Prostate gland (tissue), 2 donors: ENCODE results near the gene AHCYL2. TPM values are rescaled to one million over a fixed set of nuclear protein-coding genes. Genes with fewer than 3 reads are reported as not detected.
A peak's percentile ranks its signal among the peaks of the same experiment; 100 is the strongest.
"Not testable (repeated sequence)": the region's sequence is repeated elsewhere in the genome, so short reads cannot be mapped to it uniquely, and the experiment has no call there.

Source experiments
- DNase-seq: peaks from one replicate; pipeline ENCODE4 v3.0.0-alpha.2; 2019; ENCODE audit warnings: low spot score
- H3K27ac ChIP-seq, 2 donors: fragments of 200-600 bp; sonication (generic); 2 replicates each; pipeline ENCODE4 v1.5.1; 2017 to 2019
- H3K27me3 ChIP-seq: fragments of 200-600 bp; sonication (generic); replicated peaks from 2 replicates; pipeline ENCODE4 v1.5.1; 2019; ENCODE audit not compliant: insufficient read depth
- H3K36me3 ChIP-seq, 2 donors: fragments of 200-600 bp; sonication (generic); 1 replicate in 1 of 2; 2 replicates in 1 of 2; pipeline versions ENCODE4 v1.5.1 to v1.8.1; 2017 to 2019
- H3K4me1 ChIP-seq: fragments of 200-600 bp; sonication (generic); replicated peaks from 2 replicates; pipeline ENCODE4 v1.5.1; 2019
- H3K4me3 ChIP-seq, 2 donors: fragments of 200-600 bp; sonication (generic); 2 replicates each; pipeline ENCODE4 v1.5.1; 2017 to 2019
- H3K9me3 ChIP-seq: fragments of 200-600 bp; sonication (generic); 2 replicates; pipeline ENCODE4 v1.5.1; 2017
- POLR2A ChIP-seq: fragments of 450-650 bp; IDR thresholded peaks from one replicate; pipeline ENCODE4 v1.6.1; 2016; ENCODE audit warnings: antibody characterized with exemption, mild to moderate bottlenecking
- POLR2AphosphoS5 ChIP-seq: sonication (generic); formaldehyde crosslinking; IDR thresholded peaks from one replicate; pipeline ENCODE4 v1.6.1; 2017; ENCODE audit warnings: antibody characterized with exemption
- WGBS: methylation state at CpG from one replicate; pipeline ENCODE4 v1.1.5; 2018; 5-methylcytosine and 5-hydroxymethylcytosine counted together
- intact Hi-C: fragments of 100-400 bp; cut with DNase I; formaldehyde crosslinking; loops from one replicate; pipeline ENCODE4 v1.14.2; 2022
- total RNA-seq, 2 donors: library from RNA; depleted of rRNA; stranded (reverse); fragments of >200 nt; gene quantifications; one replicate each; pipeline ENCODE4 v1.1.0, GENCODE V29; 2016
- TF ChIP-seq, protein P1 (sequence below), 4 experiments: fragments of 200-600 bp in 2 of 4; fragments of 450-650 bp in 2 of 4; sonication (generic) in 2 of 4; IDR thresholded peaks; 1 replicate in 3 of 4; 2 replicates in 1 of 4; pipeline ENCODE4 v1.5.1; 2016 to 2019; ENCODE audit warnings: antibody characterized with exemption in 4 of 4, mild to moderate bottlenecking in 2 of 4, moderate library complexity in 2 of 4

Gene AHCYL2
- total RNA-seq, 2 donors from 2014 or later, result 15.2 to 38.3 TPM

DNA sequence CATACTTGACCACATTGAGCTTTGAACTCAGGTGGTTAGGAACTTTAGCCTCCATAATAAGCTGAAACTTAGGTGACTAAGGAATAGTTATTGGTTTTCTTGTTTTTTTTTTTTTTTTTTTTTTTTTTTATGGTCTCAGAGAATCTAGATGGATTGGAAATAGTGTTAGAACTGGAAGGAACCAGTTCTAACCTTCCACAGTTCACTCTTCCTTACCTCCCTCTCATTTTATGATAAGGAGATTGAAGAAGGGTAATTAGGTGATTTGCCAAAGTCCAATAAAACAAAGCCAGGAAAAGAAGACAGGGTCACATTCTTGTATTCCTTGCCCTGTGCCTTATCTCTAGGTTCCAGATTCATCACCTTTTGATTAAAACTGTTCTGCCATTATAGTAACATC is 137.7 kb downstream of the AHCYL2 start:
- no peaks in the 10 kb centered on the region for H3K27me3 ChIP-seq
- no peak overlapping the region for H3K4me3 ChIP-seq
- H3K4me1 ChIP-seq, result no peaks in the 10 kb centered on the region
- H3K27ac ChIP-seq, result no peak overlapping the region
- no peaks in the 10 kb centered on the region for H3K9me3 ChIP-seq
- no peak for DNase-seq
- no peaks in the 10 kb centered on the region for H3K36me3 ChIP-seq
- intact Hi-C loops, result loop anchor here (10.0 kb wide), 2 partner anchors 282 to 462 kb away; no protein-coding TSS in a partner anchor
- TF ChIP-seq POLR2AphosphoS5 (no peak), POLR2A (no peak)
- TF ChIP-seq, protein P1, sequence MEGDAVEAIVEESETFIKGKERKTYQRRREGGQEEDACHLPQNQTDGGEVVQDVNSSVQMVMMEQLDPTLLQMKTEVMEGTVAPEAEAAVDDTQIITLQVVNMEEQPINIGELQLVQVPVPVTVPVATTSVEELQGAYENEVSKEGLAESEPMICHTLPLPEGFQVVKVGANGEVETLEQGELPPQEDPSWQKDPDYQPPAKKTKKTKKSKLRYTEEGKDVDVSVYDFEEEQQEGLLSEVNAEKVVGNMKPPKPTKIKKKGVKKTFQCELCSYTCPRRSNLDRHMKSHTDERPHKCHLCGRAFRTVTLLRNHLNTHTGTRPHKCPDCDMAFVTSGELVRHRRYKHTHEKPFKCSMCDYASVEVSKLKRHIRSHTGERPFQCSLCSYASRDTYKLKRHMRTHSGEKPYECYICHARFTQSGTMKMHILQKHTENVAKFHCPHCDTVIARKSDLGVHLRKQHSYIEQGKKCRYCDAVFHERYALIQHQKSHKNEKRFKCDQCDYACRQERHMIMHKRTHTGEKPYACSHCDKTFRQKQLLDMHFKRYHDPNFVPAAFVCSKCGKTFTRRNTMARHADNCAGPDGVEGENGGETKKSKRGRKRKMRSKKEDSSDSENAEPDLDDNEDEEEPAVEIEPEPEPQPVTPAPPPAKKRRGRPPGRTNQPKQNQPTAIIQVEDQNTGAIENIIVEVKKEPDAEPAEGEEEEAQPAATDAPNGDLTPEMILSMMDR (IDR thresholded peaks at IDR 0.05), result no peak

DNA sequence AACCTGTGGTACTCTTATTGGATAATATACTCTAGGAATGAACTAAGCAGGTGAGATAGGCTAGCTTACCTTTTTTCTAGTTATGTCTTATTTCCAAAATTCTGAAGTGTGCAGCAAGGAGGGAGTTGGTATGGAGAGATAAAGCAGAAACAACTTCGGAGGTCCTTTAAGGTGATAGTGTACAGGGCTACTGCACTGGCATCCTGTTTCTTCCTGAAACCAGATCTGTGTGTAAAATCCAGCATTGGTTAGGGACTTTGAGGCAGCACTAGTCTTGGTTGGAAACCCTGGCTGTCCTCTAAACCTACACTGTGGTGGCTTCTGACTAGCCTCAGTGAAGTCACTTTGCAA is 142.5 kb downstream of the AHCYL2 start:
- Histone ChIP-seq H3K4me1 (no peaks in the 10 kb centered on the region), H3K9me3 (no peaks in the 10 kb centered on the region), H3K27ac (no peak overlapping the region), H3K27me3 (no peaks in the 10 kb centered on the region), H3K36me3 (no peaks in the 10 kb centered on the region), H3K4me3 (no peak overlapping the region)
- TF ChIP-seq, protein P1 (IDR thresholded peaks at IDR 0.05), result no peak
- no peak for TF ChIP-seq POLR2AphosphoS5
- TF ChIP-seq POLR2A, result no peak
- no peak for DNase-seq
- WGBS, result 78% methylated on average over 1 of the region's 1 CpG
- intact Hi-C loops, result loop anchor here (2.0 to 10.0 kb wide), 3 partner anchors 105 to 457 kb away; no protein-coding TSS in a partner anchor

DNA sequence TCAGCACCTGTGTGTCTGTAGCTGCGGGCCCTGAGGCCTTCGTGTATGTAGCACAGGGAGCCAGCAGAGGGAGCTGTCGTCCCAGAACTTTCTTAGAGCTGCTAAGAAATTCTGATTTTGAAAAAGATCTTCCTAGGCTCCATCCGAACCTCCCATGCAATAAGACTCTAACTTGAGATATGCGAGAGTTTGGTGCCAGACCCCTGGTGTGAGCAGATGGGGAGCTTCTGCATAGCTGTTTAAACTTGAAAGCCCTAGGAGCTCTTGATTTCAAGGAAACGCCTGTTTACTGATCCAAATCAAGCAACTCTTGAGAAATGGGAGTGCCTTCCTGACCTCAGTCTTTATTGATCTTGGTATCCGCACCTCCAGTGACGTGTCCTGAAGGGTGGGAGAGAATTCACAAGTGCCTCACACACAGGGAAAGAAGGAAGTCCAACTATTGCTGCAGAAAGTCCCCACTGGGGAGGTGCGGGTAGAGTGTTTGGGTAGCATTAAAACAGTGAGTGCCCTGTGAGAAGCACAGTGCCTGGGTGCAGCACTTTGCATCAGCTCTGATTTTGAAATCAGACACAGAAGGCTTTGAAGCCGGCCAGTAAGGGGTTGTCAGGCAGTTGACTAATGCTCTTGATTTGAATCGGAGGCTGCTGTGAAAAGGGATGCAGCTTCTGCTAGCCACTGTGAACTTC is 143.0 kb downstream of the AHCYL2 start:
- TF ChIP-seq POLR2A (peak; percentile 59), POLR2AphosphoS5 (peak; percentile 9)
- TF ChIP-seq, protein P1 (IDR thresholded peaks at IDR 0.05), result peak; percentile 37 to 81 (median 76)
- Histone ChIP-seq H3K9me3 (no peaks in the 10 kb centered on the region), H3K4me1 (no peaks in the 10 kb centered on the region), H3K27me3 (no peaks in the 10 kb centered on the region), H3K36me3 (no peaks in the 10 kb centered on the region), H3K27ac (no peak overlapping the region), H3K4me3 (no peak overlapping the region)
- DNase-seq, result peak; percentile 65
- intact Hi-C loops, result loop anchor here (2.0 to 10.0 kb wide), 3 partner anchors 105 to 457 kb away; no protein-coding TSS in a partner anchor
- 11% methylated on average over 11 of the region's 11 CpGs for WGBS

DNA sequence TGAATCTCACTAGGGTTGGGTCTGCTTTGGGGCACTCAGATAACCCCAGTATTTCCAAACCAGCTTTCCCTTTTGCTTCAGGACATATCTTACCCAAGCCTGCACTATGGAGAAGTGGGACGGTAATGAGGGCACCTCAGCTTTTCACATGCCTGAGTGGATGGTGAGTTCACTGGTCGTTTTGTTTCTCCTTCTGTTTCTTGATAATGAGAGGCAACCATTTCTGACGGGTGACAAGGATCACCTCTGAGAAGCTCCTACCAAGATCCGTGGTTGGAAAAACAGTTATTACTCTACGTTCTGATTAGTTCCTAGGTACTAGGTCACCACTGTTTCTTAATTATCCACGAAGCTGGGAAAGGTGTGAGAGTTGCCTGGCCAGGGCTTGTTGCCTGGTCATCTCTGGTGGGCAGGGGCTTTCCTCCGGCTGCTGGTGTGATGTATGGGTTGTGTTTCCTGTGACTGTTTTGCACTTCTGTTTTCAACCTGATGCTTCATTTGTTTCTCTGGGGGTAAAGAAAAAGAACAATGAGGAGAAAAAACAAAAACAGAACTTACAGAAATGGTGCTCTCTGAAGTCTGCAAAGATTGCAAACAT is 143.7 kb downstream of the AHCYL2 start:
- TF ChIP-seq POLR2AphosphoS5, result no peak
- TF ChIP-seq, protein P1 (IDR thresholded peaks at IDR 0.05), result no peak
- no peak for TF ChIP-seq POLR2A
- WGBS, result 75% methylated on average over 7 of the region's 7 CpGs
- H3K9me3 ChIP-seq, result no peaks in the 10 kb centered on the region
- no peak overlapping the region for H3K4me3 ChIP-seq
- no peak for DNase-seq
- intact Hi-C loops, result loop anchor here (10.0 kb wide), 2 partner anchors 276 to 456 kb away; no protein-coding TSS in a partner anchor
- H3K4me1 ChIP-seq, result no peaks in the 10 kb centered on the region
- H3K27ac ChIP-seq, result no peak overlapping the region
- no peaks in the 10 kb centered on the region for H3K36me3 ChIP-seq
- no peaks in the 10 kb centered on the region for H3K27me3 ChIP-seq

DNA sequence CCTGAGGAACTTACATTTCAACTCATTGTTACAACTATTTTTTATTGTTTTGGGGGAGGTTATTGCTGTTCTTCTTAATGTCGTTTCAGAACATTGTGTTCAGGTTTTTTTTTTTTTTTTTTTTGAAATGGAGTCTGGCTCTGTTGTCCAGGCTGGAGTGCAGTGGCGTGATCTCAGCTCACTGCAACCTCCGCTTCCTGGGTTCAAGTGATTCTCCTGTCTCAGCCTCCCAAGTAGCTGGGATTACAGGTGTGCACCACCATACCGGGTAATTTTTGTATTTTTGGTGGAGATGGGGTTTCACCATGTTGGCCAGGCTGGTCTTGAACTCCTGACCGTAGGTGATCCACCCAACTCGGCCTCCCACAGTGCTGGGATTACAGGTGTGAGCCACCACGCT is 144.6 kb downstream of the AHCYL2 start:
- H3K27ac ChIP-seq, H3K4me3 ChIP-seq, DNase-seq, H3K27me3 ChIP-seq, H3K9me3 ChIP-seq, H3K4me1 ChIP-seq, H3K36me3 ChIP-seq: not testable (repeated sequence)
- WGBS, result 89% methylated on average over 7 of the region's 7 CpGs
- intact Hi-C loops, result loop anchor here (10.0 kb wide), 2 partner anchors 275 to 455 kb away; no protein-coding TSS in a partner anchor
